OCI-LY1 (cell line): ENCODE results near the gene GLYATL1.
"Not testable (repeated sequence)": the region's sequence is repeated elsewhere in the genome, so short reads cannot be mapped to it uniquely, and the experiment has no call there.

Experiments
- H2AFZ ChIP-seq: fragments of 200-600 bp; sonication (generic), shearing (Covaris generic); 2 replicates; pipeline ENCODE4 v1.6.0; 2014; ENCODE audit warnings: antibody characterized with exemption, mild to moderate bottlenecking, low read length
- H3F3A ChIP-seq: fragments of 200-600 bp; sonication (generic), shearing (Covaris generic); 2 replicates; pipeline ENCODE4 v1.6.0; 2014; ENCODE audit warnings: mild to moderate bottlenecking, antibody characterized with exemption, low read length, moderate library complexity; ENCODE audit not compliant: insufficient read depth
- H3K27ac ChIP-seq: fragments of 200-600 bp; sonication (generic); 2 replicates; pipeline ENCODE4 v1.5.1; 2014; ENCODE audit warnings: low read length, mixed run types, mild to moderate bottlenecking, low read depth; ENCODE audit not compliant: poor library complexity, severe bottlenecking
- H3K27me3 ChIP-seq: fragments of 200-600 bp; sonication (generic); 2 replicates; pipeline ENCODE4 v1.6.0; 2014; ENCODE audit warnings: antibody characterized with exemption, mild to moderate bottlenecking, low read length, moderate library complexity; ENCODE audit not compliant: insufficient read depth
- H3K36me3 ChIP-seq: fragments of 200-600 bp; sonication (generic); 2 replicates; pipeline ENCODE4 v1.6.1; 2014; ENCODE audit warnings: mild to moderate bottlenecking, antibody characterized with exemption, low read length, moderate library complexity, mixed read lengths; ENCODE audit not compliant: insufficient read depth
- H3K4me1 ChIP-seq: fragments of 200-600 bp; sonication (generic); 2 replicates; pipeline ENCODE4 v1.5.1; 2014; ENCODE audit warnings: mild to moderate bottlenecking, low read length, moderate library complexity; ENCODE audit not compliant: insufficient read depth, severe bottlenecking
- H3K4me2 ChIP-seq: fragments of 200-600 bp; sonication (generic), shearing (Covaris generic); 2 replicates; pipeline ENCODE4 v1.6.1; 2014; ENCODE audit warnings: low read length
- H3K4me3 ChIP-seq: fragments of 200-600 bp; sonication (generic); 2 replicates; pipeline ENCODE4 v1.5.1; 2014; ENCODE audit warnings: low read length, low read depth, mild to moderate bottlenecking, mixed read lengths; ENCODE audit not compliant: poor library complexity, severe bottlenecking
- H3K79me2 ChIP-seq: fragments of 200-600 bp; shearing (Covaris generic); 2 replicates; pipeline ENCODE4 v1.6.1; 2016; ENCODE audit warnings: mixed run types, low read length, mixed read lengths; ENCODE audit not compliant: insufficient read depth
- H3K9ac ChIP-seq: fragments of 200-600 bp; sonication (generic), shearing (Covaris generic); 2 replicates; pipeline ENCODE4 v1.6.1; 2014; ENCODE audit warnings: mild to moderate bottlenecking, low read length, mixed read lengths
- H3K9me2 ChIP-seq: fragments of 200-600 bp; sonication (generic), shearing (Covaris generic); 2 replicates; pipeline ENCODE4 v1.6.1; 2014; ENCODE audit warnings: low read depth, mild to moderate bottlenecking, low read length, mixed read lengths
- H3K9me3 ChIP-seq: fragments of 200-600 bp; shearing (Covaris generic); 2 replicates; pipeline ENCODE4 v1.6.1; 2014; ENCODE audit warnings: low read length, mixed read lengths
- H4K20me1 ChIP-seq: fragments of 200-600 bp; sonication (generic), shearing (Covaris generic); 2 replicates; pipeline ENCODE4 v1.6.0; 2016; ENCODE audit warnings: mild to moderate bottlenecking, low read length; ENCODE audit not compliant: insufficient read depth
- EZH2 ChIP-seq: fragments of 200-600 bp; sonication (generic), shearing (Covaris generic); IDR thresholded peaks from 2 replicates; pipeline ENCODE4 v1.8.0; 2017; ENCODE audit warnings: borderline replicate concordance, mixed run types, mild to moderate bottlenecking, antibody characterized with exemption, low read length, moderate library complexity, mixed read lengths
- TF ChIP-seq, protein P1 (sequence below): fragments of 200-600 bp; sonication (generic), shearing (Covaris generic); IDR thresholded peaks from 2 replicates; pipeline ENCODE4 v1.5.1; 2017; ENCODE audit warnings: mild to moderate bottlenecking, antibody characterized with exemption, low read length, moderate library complexity, mixed read lengths

GLYATL1 gene

GRCh38 chr11:58998480-58999290, 59.4 kb downstream of the GLYATL1 start:
- H3K4me1 ChIP-seq, result no peaks in the 10 kb centered on the region
- no peaks in the 10 kb centered on the region for H3K9me2 ChIP-seq
- no peak overlapping the region for H2AFZ ChIP-seq
- H3K79me2 ChIP-seq, result no peaks in the 10 kb centered on the region
- H3K4me2 ChIP-seq, result no peak overlapping the region
- no peaks in the 10 kb centered on the region for H3K27me3 ChIP-seq
- TF ChIP-seq, protein P1, sequence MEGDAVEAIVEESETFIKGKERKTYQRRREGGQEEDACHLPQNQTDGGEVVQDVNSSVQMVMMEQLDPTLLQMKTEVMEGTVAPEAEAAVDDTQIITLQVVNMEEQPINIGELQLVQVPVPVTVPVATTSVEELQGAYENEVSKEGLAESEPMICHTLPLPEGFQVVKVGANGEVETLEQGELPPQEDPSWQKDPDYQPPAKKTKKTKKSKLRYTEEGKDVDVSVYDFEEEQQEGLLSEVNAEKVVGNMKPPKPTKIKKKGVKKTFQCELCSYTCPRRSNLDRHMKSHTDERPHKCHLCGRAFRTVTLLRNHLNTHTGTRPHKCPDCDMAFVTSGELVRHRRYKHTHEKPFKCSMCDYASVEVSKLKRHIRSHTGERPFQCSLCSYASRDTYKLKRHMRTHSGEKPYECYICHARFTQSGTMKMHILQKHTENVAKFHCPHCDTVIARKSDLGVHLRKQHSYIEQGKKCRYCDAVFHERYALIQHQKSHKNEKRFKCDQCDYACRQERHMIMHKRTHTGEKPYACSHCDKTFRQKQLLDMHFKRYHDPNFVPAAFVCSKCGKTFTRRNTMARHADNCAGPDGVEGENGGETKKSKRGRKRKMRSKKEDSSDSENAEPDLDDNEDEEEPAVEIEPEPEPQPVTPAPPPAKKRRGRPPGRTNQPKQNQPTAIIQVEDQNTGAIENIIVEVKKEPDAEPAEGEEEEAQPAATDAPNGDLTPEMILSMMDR, result no peak
- TF ChIP-seq EZH2, result no peak
- H3K36me3 ChIP-seq, result no peaks in the 10 kb centered on the region
- H3K9ac ChIP-seq, result no peak overlapping the region
- no peaks in the 10 kb centered on the region for H3F3A ChIP-seq
- H3K27ac ChIP-seq, result no peak overlapping the region
- H4K20me1 ChIP-seq, result no peaks in the 10 kb centered on the region
- H3K9me3 ChIP-seq, result no peaks in the 10 kb centered on the region
- no peak overlapping the region for H3K4me3 ChIP-seq

- Histone ChIP-seq H3K9ac (no peak overlapping the region), H3F3A (no peaks in the 10 kb centered on the region), H3K9me3 (no peaks in the 10 kb centered on the region), H3K36me3 (no peaks in the 10 kb centered on the region), H3K27me3 (no peaks in the 10 kb centered on the region), H3K9me2 (no peaks in the 10 kb centered on the region), H3K4me2 (no peak overlapping the region), H4K20me1 (no peaks in the 10 kb centered on the region), H3K27ac (no peak overlapping the region), H3K79me2 (no peaks in the 10 kb centered on the region), H2AFZ (no peak overlapping the region), H3K4me3 (no peak overlapping the region), H3K4me1 (no peaks in the 10 kb centered on the region)
- TF ChIP-seq, protein P1, result no peak
- no peak for TF ChIP-seq EZH2
Observed at GRCh38 chr11:58999291-58999680, 60.0 kb downstream of the GLYATL1 start.

DNA sequence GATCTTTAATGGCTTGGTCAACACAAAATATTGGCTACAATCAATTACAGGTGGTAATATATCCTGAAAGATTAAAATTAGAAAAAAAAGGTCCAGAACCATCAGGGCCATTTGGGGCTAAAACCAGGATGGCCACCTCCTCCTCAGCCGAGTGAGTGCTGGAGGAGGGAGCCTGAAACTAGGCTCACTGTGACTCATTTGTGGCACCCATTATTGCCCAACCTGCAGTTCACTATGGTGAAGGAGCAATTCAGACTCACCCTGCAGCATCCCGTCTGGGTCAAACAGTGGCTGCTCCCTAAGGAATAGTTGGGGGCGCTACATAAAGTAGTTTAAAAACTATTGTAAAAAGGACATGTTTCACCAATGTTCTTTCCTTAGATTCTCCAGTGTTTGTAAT, 60.7 kb downstream of the GLYATL1 start:
- Histone ChIP-seq H3K9me2 (no peaks in the 10 kb centered on the region), H3F3A (no peaks in the 10 kb centered on the region), H3K36me3 (no peaks in the 10 kb centered on the region), H3K4me2 (no peak overlapping the region), H2AFZ (no peak overlapping the region), H3K9ac (no peak overlapping the region), H3K4me3 (no peak overlapping the region), H3K9me3 (no peaks in the 10 kb centered on the region), H4K20me1 (no peaks in the 10 kb centered on the region), H3K4me1 (no peaks in the 10 kb centered on the region), H3K79me2 (no peaks in the 10 kb centered on the region), H3K27ac (no peak overlapping the region), H3K27me3 (no peaks in the 10 kb centered on the region)
- TF ChIP-seq EZH2, result no peak
- TF ChIP-seq, protein P1, result no peak

GRCh38 chr11:59002006-59002405, 62.7 kb downstream of the GLYATL1 start:
- not testable (repeated sequence) for H3K27ac ChIP-seq, H3K4me3 ChIP-seq, H3K4me1 ChIP-seq, H4K20me1 ChIP-seq, H3K4me2 ChIP-seq, H3K79me2 ChIP-seq, H3K27me3 ChIP-seq, H3K9ac ChIP-seq, H3F3A ChIP-seq, H2AFZ ChIP-seq, H3K36me3 ChIP-seq, H3K9me3 ChIP-seq, H3K9me2 ChIP-seq
